H9 (cell line): ENCODE results near the gene TFAP2E. TPM values are rescaled to one million over a fixed set of nuclear protein-coding genes. Genes with fewer than 3 reads are reported as not detected.

Experiments
- DNase-seq: peaks from one replicate; pipeline ENCODE4 v3.0.0-alpha.2; 2017
- H2AFZ ChIP-seq: one replicate; pipeline ENCODE4 v1.6.1; 2013; ENCODE audit warnings: mild to moderate bottlenecking, low read length, control low read depth, moderate library complexity
- H2AK5ac ChIP-seq: 2 replicates; pipeline ENCODE4 v1.6.1; 2013; ENCODE audit warnings: low read length, control low read depth, mixed read lengths; ENCODE audit not compliant: insufficient read length
- H2BK120ac ChIP-seq: one replicate; pipeline ENCODE4 v1.6.1; 2013; ENCODE audit warnings: low read depth, mild to moderate bottlenecking, low read length, control low read depth, inconsistent platforms; ENCODE audit not compliant: poor library complexity, severe bottlenecking
- H2BK12ac ChIP-seq: 2 replicates; pipeline ENCODE4 v1.6.1; 2013; ENCODE audit warnings: low read length, control low read depth, mixed read lengths, low read depth; ENCODE audit not compliant: insufficient read length
- H2BK15ac ChIP-seq: 2 replicates; pipeline ENCODE4 v1.6.1; 2013; ENCODE audit warnings: low read depth, low read length, control low read depth
- H2BK20ac ChIP-seq: one replicate; pipeline ENCODE4 v1.6.1; 2013; ENCODE audit warnings: low read depth, mild to moderate bottlenecking, low read length, control low read depth, inconsistent platforms; ENCODE audit not compliant: poor library complexity, severe bottlenecking
- H2BK5ac ChIP-seq: 2 replicates; pipeline ENCODE4 v1.6.1; 2013; ENCODE audit warnings: low read length, control low read depth, mixed read lengths; ENCODE audit not compliant: insufficient read length
- H3K14ac ChIP-seq: 2 replicates; pipeline ENCODE4 v1.6.1; 2013; ENCODE audit warnings: low read length, control low read depth; ENCODE audit not compliant: insufficient read depth
- H3K18ac ChIP-seq: 2 replicates; pipeline ENCODE4 v1.6.1; 2013; ENCODE audit warnings: low read depth, mild to moderate bottlenecking, mixed read lengths, low read length, control low read depth; ENCODE audit not compliant: insufficient read length
- H3K23ac ChIP-seq: 2 replicates; pipeline ENCODE4 v1.6.1; 2013; ENCODE audit warnings: low read length, control low read depth, mixed read lengths, low read depth; ENCODE audit not compliant: insufficient read length
- H3K23me2 ChIP-seq: 2 replicates; pipeline ENCODE4 v1.6.1; 2013; ENCODE audit warnings: low read depth, mild to moderate bottlenecking, mixed read lengths, low read length, control low read depth; ENCODE audit not compliant: insufficient read length, poor library complexity, severe bottlenecking
- H3K27ac ChIP-seq: 2 replicates; pipeline ENCODE4 v1.5.1; 2013; ENCODE audit warnings: low read length, control low read depth, mixed read lengths, low read depth; ENCODE audit not compliant: insufficient read length
- H3K27me3 ChIP-seq: 2 replicates; pipeline ENCODE4 v1.6.1; 2013; ENCODE audit warnings: low read length, control low read depth, inconsistent platforms; ENCODE audit not compliant: insufficient read depth
- H3K4ac ChIP-seq: 2 replicates; pipeline ENCODE4 v1.6.1; 2013; ENCODE audit warnings: low read depth, mild to moderate bottlenecking, control low read depth, inconsistent platforms, low read length, moderate library complexity
- H3K4me1 ChIP-seq: 2 replicates; pipeline ENCODE4 v1.6.1; 2013; ENCODE audit warnings: low read length, control low read depth, inconsistent platforms; ENCODE audit not compliant: insufficient read depth
- H3K4me2 ChIP-seq: 2 replicates; pipeline ENCODE4 v1.6.1; 2013; ENCODE audit warnings: low read length, control low read depth, mixed read lengths; ENCODE audit not compliant: insufficient read length, insufficient read depth
- H3K56ac ChIP-seq: 2 replicates; pipeline ENCODE4 v1.6.1; 2013; ENCODE audit warnings: low read depth, mild to moderate bottlenecking, mixed read lengths, low read length, control low read depth; ENCODE audit not compliant: insufficient read length
- H3K79me1 ChIP-seq: 2 replicates; pipeline ENCODE4 v1.6.1; 2013; ENCODE audit warnings: low read depth, mild to moderate bottlenecking, moderate library complexity, low read length, control low read depth, inconsistent platforms; ENCODE audit not compliant: insufficient read depth, poor library complexity, severe bottlenecking
- H3K79me2 ChIP-seq: 2 replicates; pipeline ENCODE4 v1.6.1; 2013; ENCODE audit warnings: low read length, control low read depth, inconsistent platforms; ENCODE audit not compliant: insufficient read depth
- H3K9ac ChIP-seq: 2 replicates; pipeline ENCODE4 v1.6.1; 2013; ENCODE audit warnings: low read length, control low read depth, mixed read lengths; ENCODE audit not compliant: insufficient read length; ENCODE audit errors: extremely low read depth
- H3K9me3 ChIP-seq: one replicate; pipeline ENCODE4 v1.6.1; 2013; ENCODE audit warnings: low read depth, low read length, inconsistent platforms; ENCODE audit not compliant: control insufficient read depth
- H3T11ph ChIP-seq: one replicate; pipeline ENCODE4 v1.6.1; 2013; ENCODE audit warnings: mild to moderate bottlenecking, low read length, control low read depth, inconsistent platforms
- H4K20me1 ChIP-seq: one replicate; pipeline ENCODE4 v1.6.1; 2013; ENCODE audit not compliant: control insufficient read depth, insufficient read length, insufficient read depth
- H4K5ac ChIP-seq: 2 replicates; pipeline ENCODE4 v1.6.1; 2013; ENCODE audit warnings: low read depth, mild to moderate bottlenecking, mixed read lengths, low read length, control low read depth; ENCODE audit not compliant: insufficient read length
- H4K8ac ChIP-seq: replicated peaks from 2 replicates; pipeline ENCODE4 v1.6.1; 2013; ENCODE audit warnings: low read length, control low read depth, mixed read lengths, low read depth; ENCODE audit not compliant: insufficient read length
- H4K91ac ChIP-seq: 2 replicates; pipeline ENCODE4 v1.6.1; 2013; ENCODE audit warnings: low read depth, mild to moderate bottlenecking, moderate library complexity, mixed read lengths, low read length, control low read depth; ENCODE audit not compliant: insufficient read length
- H3K27ac Mint-ChIP-seq, 3 experiments: 2 replicates in 2 of 3; 3 replicates in 1 of 3; pipeline ENCODE4 v1.8.0; 2020 to 2021; ENCODE audit warnings: mixed read lengths in 3 of 3, mild to moderate bottlenecking in 1 of 3, moderate library complexity in 1 of 3
- H3K27me3 Mint-ChIP-seq: 2 replicates; pipeline ENCODE4 v1.8.0; 2021; ENCODE audit warnings: low read depth, mild to moderate bottlenecking, moderate library complexity, mixed read lengths
- H3K36me3 Mint-ChIP-seq, 3 experiments: 2 replicates in 2 of 3; 3 replicates in 1 of 3; pipeline ENCODE4 v1.8.0; 2020 to 2021; ENCODE audit warnings: low read depth in 3 of 3, mixed read lengths in 3 of 3; ENCODE audit not compliant: insufficient read depth in 1 of 3
- H3K4me1 Mint-ChIP-seq, 2 experiments: 2 replicates each; pipeline ENCODE4 v1.8.0; 2020; ENCODE audit warnings: mixed read lengths in 2 of 2
- H3K4me3 Mint-ChIP-seq, 2 experiments: 2 replicates in 1 of 2; 3 replicates in 1 of 2; pipeline ENCODE4 v1.8.0; 2020 to 2021; ENCODE audit warnings: mild to moderate bottlenecking in 2 of 2, mixed read lengths in 2 of 2, moderate library complexity in 1 of 2
- H3K9me3 Mint-ChIP-seq, 2 experiments: 2 replicates in 1 of 2; 3 replicates in 1 of 2; pipeline ENCODE4 v1.8.0; 2020; ENCODE audit warnings: mild to moderate bottlenecking in 2 of 2, mixed read lengths in 2 of 2, moderate library complexity in 1 of 2
- WGBS: extraction: QIAGEN DNeasy Blood & Tissue Kit; methylation state at CpG from one replicate; pipeline ENCODE4 v1.1.7; 2013; ENCODE audit warnings: missing lambda C conversion rate, low lambda C conversion rate, mixed read lengths; ENCODE audit not compliant: insufficient read length; ENCODE audit errors: extremely low coverage; 5-methylcytosine and 5-hydroxymethylcytosine counted together
- total RNA-seq: library from RNA; stranded (reverse); gene quantifications from 2 replicates; pipeline ENCODE4 v1.2.1, GENCODE V29; 2021
- TF ChIP-seq, protein P1 (sequence below): fragments of 200-600 bp; sonication (generic); conservative IDR thresholded peaks from 3 replicates; pipeline ENCODE4 v1.8.0; 2021; ENCODE audit warnings: antibody characterized with exemption, mild to moderate bottlenecking

Gene TFAP2E
- total RNA-seq, 1 experiment from 2014 or later = 0.70 TPM

DNA sequence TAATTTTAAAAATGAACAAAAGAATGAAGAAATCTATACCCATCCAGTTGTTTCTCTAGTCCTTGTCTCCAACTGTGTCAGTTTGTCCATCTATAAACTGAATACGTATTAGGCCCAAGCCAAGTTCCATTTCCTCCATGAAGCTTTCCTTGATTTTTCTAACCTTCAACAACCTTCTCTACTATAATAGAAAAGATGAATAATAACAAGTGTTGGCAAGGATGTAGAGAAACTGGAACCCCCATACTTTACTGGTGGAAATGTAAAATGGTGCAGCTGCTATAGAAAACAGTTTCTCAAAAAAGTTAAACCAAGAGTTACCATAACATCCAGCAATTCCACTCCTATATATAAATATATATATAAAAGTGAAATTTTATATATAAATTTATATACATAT lies 26.5 kb upstream of the TFAP2E start:
- Histone ChIP-seq H3K23ac (no peak overlapping the region), H3K9ac (no peak overlapping the region), H4K20me1 (no peaks in the 10 kb centered on the region), H2BK12ac (no peak overlapping the region), H3K23me2 (no peaks in the 10 kb centered on the region), H2AFZ (no peak overlapping the region), H3K27me3 (no peaks in the 10 kb centered on the region), H3K79me2 (peaks cover 14% of the 10 kb centered on the region; the same call in 1 of the 2 replicates), H4K91ac (no peak overlapping the region), H3K56ac (no peak overlapping the region), H2AK5ac (no peak overlapping the region), H3K79me1 (peaks cover 3% of the 10 kb centered on the region), H3K4ac (no peak overlapping the region), H4K5ac (no peak overlapping the region), H3K4me2 (no peak overlapping the region), H4K8ac (no peak overlapping the region), H3K9me3 (no peaks in the 10 kb centered on the region), H3T11ph (no peak overlapping the region), H2BK15ac (no peak overlapping the region), H3K27ac (no peak overlapping the region), H3K14ac (no peak overlapping the region), H3K18ac (no peak overlapping the region), H2BK120ac (no peak overlapping the region), H2BK20ac (no peak overlapping the region), H3K4me1 (peaks cover 4% of the 10 kb centered on the region), H2BK5ac (no peak overlapping the region)
- TF ChIP-seq, protein P1, sequence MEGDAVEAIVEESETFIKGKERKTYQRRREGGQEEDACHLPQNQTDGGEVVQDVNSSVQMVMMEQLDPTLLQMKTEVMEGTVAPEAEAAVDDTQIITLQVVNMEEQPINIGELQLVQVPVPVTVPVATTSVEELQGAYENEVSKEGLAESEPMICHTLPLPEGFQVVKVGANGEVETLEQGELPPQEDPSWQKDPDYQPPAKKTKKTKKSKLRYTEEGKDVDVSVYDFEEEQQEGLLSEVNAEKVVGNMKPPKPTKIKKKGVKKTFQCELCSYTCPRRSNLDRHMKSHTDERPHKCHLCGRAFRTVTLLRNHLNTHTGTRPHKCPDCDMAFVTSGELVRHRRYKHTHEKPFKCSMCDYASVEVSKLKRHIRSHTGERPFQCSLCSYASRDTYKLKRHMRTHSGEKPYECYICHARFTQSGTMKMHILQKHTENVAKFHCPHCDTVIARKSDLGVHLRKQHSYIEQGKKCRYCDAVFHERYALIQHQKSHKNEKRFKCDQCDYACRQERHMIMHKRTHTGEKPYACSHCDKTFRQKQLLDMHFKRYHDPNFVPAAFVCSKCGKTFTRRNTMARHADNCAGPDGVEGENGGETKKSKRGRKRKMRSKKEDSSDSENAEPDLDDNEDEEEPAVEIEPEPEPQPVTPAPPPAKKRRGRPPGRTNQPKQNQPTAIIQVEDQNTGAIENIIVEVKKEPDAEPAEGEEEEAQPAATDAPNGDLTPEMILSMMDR = no peak
- Mint-ChIP-seq H3K27me3 (no peaks in the 10 kb centered on the region), H3K9me3 (no peaks in the 10 kb centered on the region), H3K4me3 (no peak overlapping the region), H3K4me1 (peaks cover 8% of the 10 kb centered on the region in 2 experiments), H3K36me3 (peaks cover 12 to 53% (median 35%) of the 10 kb centered on the region in 3 experiments; a peak in 6 of 7 replicates), H3K27ac (no peak overlapping the region)
- no CpG with 5 or more reads among the region's 1 CpG for WGBS
- DNase-seq = no peak
